SK-N-SH (cell line): ENCODE measurements around the gene TMEM254.

Source experiments
- CTCF ChIP-seq: fragments of 200-600 bp; sonication (generic); IDR thresholded peaks from 2 replicates; pipeline ENCODE4 v1.6.1; 2017; ENCODE audit warnings: antibody characterized with exemption, mild to moderate bottlenecking, moderate library complexity
- ELF1 ChIP-seq: IDR thresholded peaks from 2 replicates; pipeline ENCODE4 v1.4.0; 2012
- EP300 ChIP-seq, 2 experiments: IDR thresholded peaks; 2 replicates each; pipeline versions ENCODE4 v1.4.0 to v1.6.1; 2012; ENCODE audit warnings: borderline replicate concordance in 1 of 2, low read depth in 1 of 2, low read length in 1 of 2
- FOSL2 ChIP-seq: IDR thresholded peaks from 2 replicates; pipeline ENCODE4 v1.4.0; 2012; ENCODE audit warnings: low read depth, mild to moderate bottlenecking, moderate library complexity, borderline replicate concordance
- FOXM1 ChIP-seq: IDR thresholded peaks from 2 replicates; pipeline ENCODE4 v1.4.0; 2012; ENCODE audit warnings: low read depth, mild to moderate bottlenecking
- IRF3 ChIP-seq: fragments of 150-350 bp; IDR thresholded peaks from 2 replicates; pipeline ENCODE4 v1.6.1; 2016; ENCODE audit warnings: mild to moderate bottlenecking, low read depth, low read length
- MAX ChIP-seq: IDR thresholded peaks from 2 replicates; pipeline ENCODE4 v1.4.0; 2012; ENCODE audit warnings: low read depth
- POLR2AphosphoS5 ChIP-seq: IDR thresholded peaks from 2 replicates; pipeline ENCODE4 v1.6.1; 2012; ENCODE audit warnings: low read depth, low read length
- RXRA ChIP-seq: IDR thresholded peaks from 2 replicates; pipeline ENCODE4 v1.4.0; 2012; ENCODE audit warnings: low read depth, mild to moderate bottlenecking, borderline replicate concordance

- TF ChIP-seq FOSL2 (no peak), CTCF (no peak), ELF1 (no peak), FOXM1 (no peak), MAX (no peak), RXRA (no peak), EP300 (IDR thresholded peaks at IDR 0.05; ENCODE audit: borderline replicate concordance in 1 of 2, low read depth in 1 of 2, low read length in 1 of 2) (no peak), IRF3 (no peak), POLR2AphosphoS5 (no peak)
These were observed 58.8 kb downstream of the TMEM254 start for GRCh38 chr10:80137031-80137862.
